ENCODE results near the gene NETO1. TPM values are rescaled to one million over a fixed set of nuclear protein-coding genes. Genes with fewer than 3 reads are reported as not detected.

The NETO1 gene
- total RNA-seq, 4 donors from 2014 or later = 0.48 to 7.1 (median 0.92) TPM

- ATAC-seq (ENCODE audit: low FRiP score) (no peak), DNase-seq (ENCODE audit: low spot score) (no peak)
- no peak for TF ChIP-seq CTCF (IDR thresholded peaks at IDR 0.05)
Measured at GRCh38 chr18:72846736-72847533, 20.9 kb downstream of the NETO1 start.

GRCh38 chr18:72843743-72844142, 24.0 kb downstream of the NETO1 start:
- no peak for ATAC-seq (ENCODE audit: low FRiP score)
- TF ChIP-seq CTCF (IDR thresholded peaks at IDR 0.05) = no peak

GRCh38 chr18:72840109-72840508, 27.7 kb downstream of the NETO1 start:
- no peak for DNase-seq (ENCODE audit: low spot score)
- no peak for TF ChIP-seq CTCF (IDR thresholded peaks at IDR 0.05)
- ATAC-seq (ENCODE audit: low FRiP score) = no peak

More at GRCh38 chr18:72843743-72844142, 24.0 kb downstream of the NETO1 start:
- no peak for DNase-seq (ENCODE audit: low spot score)

GRCh38 chr18:72834731-72835130, 33.1 kb downstream of the NETO1 start:
- DNase-seq (ENCODE audit: low spot score) (no peak), ATAC-seq (ENCODE audit: low FRiP score) (no peak)
- no peak for TF ChIP-seq CTCF (IDR thresholded peaks at IDR 0.05)

GRCh38 chr18:72833471-72833870, 34.3 kb downstream of the NETO1 start:
- ATAC-seq (ENCODE audit: low FRiP score) (no peak), DNase-seq (ENCODE audit: low spot score) (no peak)
- no peak for TF ChIP-seq CTCF (IDR thresholded peaks at IDR 0.05)

GRCh38 chr18:72830109-72830508, 37.7 kb downstream of the NETO1 start:
- DNase-seq (ENCODE audit: low spot score) = no peak
- no peak for ATAC-seq (ENCODE audit: low FRiP score)
- no peak for TF ChIP-seq CTCF (IDR thresholded peaks at IDR 0.05)

GRCh38 chr18:72828601-72829000, 39.2 kb downstream of the NETO1 start:
- no peak for DNase-seq (ENCODE audit: low spot score)
- TF ChIP-seq CTCF (IDR thresholded peaks at IDR 0.05) = no peak
- no peak for ATAC-seq (ENCODE audit: low FRiP score)

Data from omental fat pad (tissue), 4 donors.